WERI-Rb-1 (cell line): ENCODE data around the gene SCTR.

ENCODE experiments used
- DNase-seq: peaks from one replicate; pipeline ENCODE4 v3.0.0-alpha.2; 2020
- H3K27ac ChIP-seq: fragments of 250-450 bp; sonication (Bioruptor Pico); 2 replicates; pipeline ENCODE4 v1.5.1; 2020; ENCODE audit warnings: mild to moderate bottlenecking, moderate library complexity
- H3K27me3 ChIP-seq: fragments of 250-450 bp; sonication (Bioruptor Pico); 2 replicates; pipeline ENCODE4 v1.5.1; 2021; ENCODE audit warnings: mild to moderate bottlenecking, low read depth, moderate library complexity; ENCODE audit not compliant: insufficient read depth, severe bottlenecking
- H3K36me3 ChIP-seq: fragments of 250-450 bp; sonication (Bioruptor Pico); 2 replicates; pipeline ENCODE4 v1.5.1; 2020; ENCODE audit warnings: mild to moderate bottlenecking, moderate library complexity
- H3K4me3 ChIP-seq: 2 replicates; pipeline ENCODE4 v1.5.1; 2011; ENCODE audit warnings: low read depth, mild to moderate bottlenecking, control low read depth, low read length
- H3K9me3 ChIP-seq: fragments of 250-450 bp; sonication (Bioruptor Pico); 2 replicates; pipeline ENCODE4 v1.5.1; 2021; ENCODE audit warnings: mild to moderate bottlenecking, moderate library complexity; ENCODE audit not compliant: severe bottlenecking
- TF ChIP-seq, protein P1 (sequence below): IDR thresholded peaks from 2 replicates; pipeline ENCODE4 v1.5.1; 2011; ENCODE audit warnings: low read depth, mild to moderate bottlenecking, control low read depth, inconsistent platforms, low read length

SCTR gene

DNA sequence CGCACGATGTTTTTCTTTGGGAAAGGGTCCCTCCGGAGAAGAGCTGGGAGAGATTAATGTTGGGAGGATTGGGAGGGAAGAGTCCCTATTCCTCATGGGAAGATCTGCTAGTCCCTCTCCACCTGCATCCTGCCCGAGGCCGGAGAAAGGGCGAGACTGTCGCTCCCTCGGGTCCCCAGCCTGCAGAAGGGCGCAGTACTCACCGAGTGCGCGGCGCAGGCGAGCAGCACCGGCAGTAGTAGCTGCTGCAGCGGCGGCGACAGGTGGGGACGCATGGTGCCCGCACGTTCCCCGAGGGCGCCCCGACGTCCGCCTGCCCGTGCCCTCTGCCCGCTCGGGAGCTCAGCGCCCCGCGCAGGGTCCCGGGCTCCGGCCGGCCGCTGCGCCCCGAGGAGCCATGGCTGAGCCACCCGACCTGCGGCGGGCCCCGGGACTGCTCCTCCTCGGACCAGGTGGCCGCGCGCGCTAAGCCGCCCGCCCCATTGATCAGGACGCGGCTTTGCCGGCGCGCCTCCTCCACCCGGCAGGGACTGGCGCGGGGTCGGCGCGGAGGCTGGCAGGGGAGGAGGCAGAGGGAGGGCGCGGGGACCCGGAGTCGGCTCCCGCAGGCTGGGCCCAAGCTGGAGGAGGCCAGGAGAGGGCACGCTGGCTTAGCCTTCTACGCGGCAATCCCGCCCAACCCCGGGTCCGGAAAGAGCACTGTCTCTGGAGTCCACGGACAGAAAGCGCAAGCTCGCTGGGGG, at the start of gene SCTR:
Gene SCTR (minus strand): TSS at position 532 of the 743 bp plus-strand sequence. CDS start 257 bp downstream, at position 275.
- TF ChIP-seq, protein P1, sequence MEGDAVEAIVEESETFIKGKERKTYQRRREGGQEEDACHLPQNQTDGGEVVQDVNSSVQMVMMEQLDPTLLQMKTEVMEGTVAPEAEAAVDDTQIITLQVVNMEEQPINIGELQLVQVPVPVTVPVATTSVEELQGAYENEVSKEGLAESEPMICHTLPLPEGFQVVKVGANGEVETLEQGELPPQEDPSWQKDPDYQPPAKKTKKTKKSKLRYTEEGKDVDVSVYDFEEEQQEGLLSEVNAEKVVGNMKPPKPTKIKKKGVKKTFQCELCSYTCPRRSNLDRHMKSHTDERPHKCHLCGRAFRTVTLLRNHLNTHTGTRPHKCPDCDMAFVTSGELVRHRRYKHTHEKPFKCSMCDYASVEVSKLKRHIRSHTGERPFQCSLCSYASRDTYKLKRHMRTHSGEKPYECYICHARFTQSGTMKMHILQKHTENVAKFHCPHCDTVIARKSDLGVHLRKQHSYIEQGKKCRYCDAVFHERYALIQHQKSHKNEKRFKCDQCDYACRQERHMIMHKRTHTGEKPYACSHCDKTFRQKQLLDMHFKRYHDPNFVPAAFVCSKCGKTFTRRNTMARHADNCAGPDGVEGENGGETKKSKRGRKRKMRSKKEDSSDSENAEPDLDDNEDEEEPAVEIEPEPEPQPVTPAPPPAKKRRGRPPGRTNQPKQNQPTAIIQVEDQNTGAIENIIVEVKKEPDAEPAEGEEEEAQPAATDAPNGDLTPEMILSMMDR: no peak
- Histone ChIP-seq H3K27me3 (no peaks in the 10 kb centered on the region), H3K36me3 (no peaks in the 10 kb centered on the region), H3K9me3 (no peaks in the 10 kb centered on the region), H3K27ac (no peak within 1 kb of the TSS; the same call in 1 of the 2 replicates), H3K4me3 (peak within 1 kb of the TSS; percentile 62)
- DNase-seq: peak; percentile 65

DNA sequence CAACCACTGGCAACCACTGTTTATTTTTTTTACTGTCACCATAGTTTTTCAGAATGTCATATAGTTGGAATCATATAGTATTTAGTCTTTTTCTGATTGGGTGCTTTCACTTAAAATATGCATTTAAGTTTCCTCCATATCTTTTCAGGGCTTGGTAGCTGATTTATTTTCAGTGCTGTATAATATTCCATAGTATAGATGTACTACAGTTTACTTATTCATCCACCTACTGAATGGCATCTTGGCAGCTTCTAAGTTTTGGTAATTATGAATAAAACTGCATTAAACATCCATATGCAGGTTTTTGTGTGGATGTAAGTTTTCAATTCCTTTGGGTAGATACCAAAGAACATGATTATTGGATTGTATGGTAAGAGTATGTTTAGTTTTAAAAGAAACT, 43.0 kb upstream of the SCTR start:
- Histone ChIP-seq H3K27ac (no peak overlapping the region), H3K9me3 (peaks cover 3% of the 10 kb centered on the region), H3K4me3 (no peak overlapping the region), H3K27me3 (no peaks in the 10 kb centered on the region), H3K36me3 (no peaks in the 10 kb centered on the region)
- no peak for DNase-seq
- TF ChIP-seq, protein P1: no peak

DNA sequence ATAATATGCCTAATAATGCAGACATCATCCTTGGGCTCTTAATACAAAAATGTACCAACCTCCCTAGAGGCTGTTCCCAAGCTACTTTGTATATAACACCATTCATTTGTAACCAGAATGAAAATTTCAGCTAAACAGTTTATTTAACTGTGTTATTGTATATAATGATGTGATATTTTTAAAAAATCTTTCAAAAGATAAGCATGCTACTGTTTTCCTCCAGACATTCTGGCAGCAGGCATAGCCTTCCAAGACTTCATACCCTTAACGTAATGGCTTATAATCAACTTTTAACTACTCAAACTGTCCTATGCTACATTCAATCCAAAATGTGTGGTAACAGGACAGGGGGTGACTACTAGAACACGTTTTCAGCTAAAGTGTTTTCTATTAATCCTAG, 41.2 kb upstream of the SCTR start:
- Histone ChIP-seq H3K27ac (no peak overlapping the region), H3K9me3 (peaks cover 3% of the 10 kb centered on the region), H3K4me3 (no peak overlapping the region), H3K27me3 (no peaks in the 10 kb centered on the region), H3K36me3 (no peaks in the 10 kb centered on the region)
- no peak for DNase-seq
- TF ChIP-seq, protein P1: no peak

DNA sequence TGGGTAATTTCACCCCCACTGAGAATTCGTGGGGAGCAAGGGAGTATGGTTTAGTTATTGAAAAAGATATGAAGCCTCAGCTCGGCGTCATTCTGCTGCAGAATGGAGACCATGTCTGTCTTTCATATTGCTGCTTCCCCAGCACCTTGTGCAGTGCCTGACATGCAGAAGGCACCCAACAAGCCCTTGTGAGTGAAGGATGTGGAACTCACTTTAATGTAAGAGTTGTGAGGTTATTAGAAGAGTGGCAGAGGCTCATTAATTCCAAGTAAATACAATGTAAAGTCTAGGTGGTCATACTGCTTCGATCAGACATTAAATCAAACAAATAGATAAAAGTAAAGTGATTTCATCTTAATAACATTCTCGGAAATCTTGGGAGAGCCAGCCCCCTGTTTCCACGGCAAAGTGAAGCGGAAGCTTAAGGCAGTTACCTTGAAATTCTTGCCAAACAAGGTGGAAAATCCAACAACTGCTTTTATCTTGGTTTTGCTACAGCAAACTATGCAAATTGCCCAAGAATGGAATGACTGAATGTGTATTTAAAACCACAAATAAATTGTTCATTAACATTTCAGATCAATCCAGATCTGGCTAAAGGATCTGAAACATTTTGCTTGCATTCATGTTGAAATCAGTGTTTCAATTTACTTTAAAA, 29.5 kb upstream of the SCTR start:
- Histone ChIP-seq H3K36me3 (no peaks in the 10 kb centered on the region), H3K27ac (no peak overlapping the region), H3K4me3 (no peak overlapping the region), H3K27me3 (no peaks in the 10 kb centered on the region), H3K9me3 (no peaks in the 10 kb centered on the region)
- TF ChIP-seq, protein P1: no peak
- DNase-seq: no peak

DNA sequence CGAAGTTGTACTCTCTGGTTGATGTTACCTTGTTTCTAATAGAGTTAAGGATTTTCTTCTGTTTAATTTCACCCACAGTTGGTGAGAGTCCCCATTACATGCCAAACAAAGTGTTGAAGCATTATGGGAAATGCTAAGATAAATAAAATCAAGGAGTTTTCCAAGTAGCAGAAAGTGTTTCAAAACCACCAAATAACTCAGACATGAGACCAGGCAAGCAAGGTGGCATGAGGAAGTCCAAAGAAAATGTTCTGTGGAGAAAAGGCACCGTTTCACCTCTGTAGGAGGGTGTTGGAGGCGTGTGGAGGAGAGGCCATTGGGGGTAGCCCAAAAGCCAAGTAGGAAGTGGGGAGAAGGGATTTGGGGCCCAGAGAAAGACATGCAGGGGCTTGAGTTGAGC, 28.6 kb upstream of the SCTR start:
- no peak overlapping the region for H3K27ac ChIP-seq
- H3K36me3 ChIP-seq: no peaks in the 10 kb centered on the region
- no peaks in the 10 kb centered on the region for H3K27me3 ChIP-seq
- no peak for DNase-seq
- TF ChIP-seq, protein P1: no peak
- no peak overlapping the region for H3K4me3 ChIP-seq
- no peaks in the 10 kb centered on the region for H3K9me3 ChIP-seq

DNA sequence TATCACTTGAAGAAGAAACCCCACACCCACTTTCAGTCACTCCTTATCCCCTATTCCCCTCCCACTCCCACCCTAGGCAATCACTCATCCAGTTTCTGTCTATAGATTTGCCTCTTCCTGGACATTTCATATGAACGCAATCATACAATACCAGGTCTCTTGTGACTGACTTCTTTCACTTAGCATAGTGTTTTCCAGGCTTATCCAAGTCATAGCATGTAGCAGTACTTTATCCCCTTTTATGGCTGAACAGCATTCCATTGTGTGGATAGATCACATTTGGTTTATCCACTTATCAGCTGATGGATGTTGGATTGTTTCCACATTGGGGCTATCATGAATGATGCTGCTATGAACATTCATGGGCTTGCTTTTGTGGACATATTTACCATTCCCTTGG, 26.6 kb upstream of the SCTR start:
- no peaks in the 10 kb centered on the region for H3K9me3 ChIP-seq
- H3K27me3 ChIP-seq: no peaks in the 10 kb centered on the region
- no peaks in the 10 kb centered on the region for H3K36me3 ChIP-seq
- H3K4me3 ChIP-seq: no peak overlapping the region
- TF ChIP-seq, protein P1: no peak
- no peak overlapping the region for H3K27ac ChIP-seq
- no peak for DNase-seq
